Upper lobe of left lung (tissue), 6 donors: ENCODE results near the gene MYO6. TPM values are rescaled to one million over a fixed set of nuclear protein-coding genes. Genes with fewer than 3 reads are reported as not detected.

Source experiments
- ATAC-seq, 2 donors: fragments of 200-7000 bp; cut with Tn5 transposase; one replicate each; pipeline ENCODE4 v1.9.1; 2022; ENCODE audit warnings: mild to moderate bottlenecking in 2 of 2, moderate library complexity in 2 of 2; ENCODE audit not compliant: low FRiP score in 2 of 2
- DNase-seq, 2 donors: peaks; one replicate each; pipeline ENCODE4 v3.0.0-alpha.2; 2019 to 2020
- H3K27ac ChIP-seq, 4 donors: fragments of 200-600 bp; sonication (generic); one replicate each; pipeline ENCODE4 v1.5.1; 2016 to 2019
- H3K27me3 ChIP-seq, 4 donors: fragments of 200-600 bp; sonication (generic); one replicate each; pipeline ENCODE4 v1.5.1; 2017 to 2019
- H3K36me3 ChIP-seq, 4 donors: fragments of 200-600 bp; sonication (generic); one replicate each; pipeline ENCODE4 v1.5.1; 2016 to 2019
- H3K4me1 ChIP-seq, 4 donors: fragments of 200-600 bp; sonication (generic); one replicate each; pipeline ENCODE4 v1.5.1; 2018 to 2019
- H3K4me3 ChIP-seq, 4 donors: fragments of 200-600 bp; sonication (generic); one replicate each; pipeline ENCODE4 v1.5.1; 2017 to 2019; ENCODE audit warnings: mild to moderate bottlenecking in 2 of 4, moderate library complexity in 1 of 4
- H3K9me3 ChIP-seq, 4 donors: fragments of 200-600 bp; sonication (generic); one replicate each; pipeline ENCODE4 v1.5.1; 2018 to 2019
- CTCF ChIP-seq, 6 experiments: fragments of 450-650 bp in 4 of 6; fragments of 200-600 bp in 2 of 6; sonication (generic) in 2 of 6; IDR thresholded peaks; one replicate each; pipeline ENCODE4 v1.5.1; 2016 to 2019; ENCODE audit warnings: antibody characterized with exemption in 6 of 6
- EP300 ChIP-seq, 4 donors: sonication (generic); formaldehyde crosslinking; IDR thresholded peaks; one replicate each; pipeline ENCODE4 v1.5.1; 2017; ENCODE audit warnings: antibody characterized with exemption in 4 of 4, control low read depth in 2 of 4
- POLR2A ChIP-seq, 4 donors: fragments of 450-650 bp; IDR thresholded peaks; one replicate each; pipeline ENCODE4 v1.5.1; 2016 to 2017; ENCODE audit warnings: antibody characterized with exemption in 4 of 4, mild to moderate bottlenecking in 2 of 4
- POLR2AphosphoS5 ChIP-seq, 2 donors: sonication (generic); formaldehyde crosslinking; IDR thresholded peaks; one replicate each; pipeline ENCODE4 v1.5.1; 2017; ENCODE audit warnings: antibody characterized with exemption in 2 of 2
- WGBS, 2 donors: methylation state at CpG; one replicate each; pipeline ENCODE4 v1.1.5; 2017 to 2018; 5-methylcytosine and 5-hydroxymethylcytosine counted together
- total RNA-seq, 6 donors: library from RNA; depleted of rRNA in 4 of 6; stranded (reverse); fragments of >200 nt in 4 of 6; gene quantifications; one replicate each; pipeline versions ENCODE4 v1.1.0 to v1.2.1, GENCODE V29; 2016 to 2021
- donor health status: DM: no; HTN: no; CAD: no; lungs with moderate emphysema.
- donor health status: DM: no; HTN: yes; CAD: no; lungs with severe emphysema.

The MYO6 gene
- total RNA-seq, 6 donors from 2014 or later = 49.0 to 94.3 (median 80.4) TPM

GRCh38 chr6:75830959-75831885, 82.2 kb downstream of the MYO6 start:
- peaks cover 0 to 4% (median 0%) of the 10 kb centered on the region in 4 donors for H3K4me1 ChIP-seq
- no peaks in the 10 kb centered on the region for H3K27me3 ChIP-seq
- no peak for DNase-seq
- no peak for TF ChIP-seq CTCF (IDR thresholded peaks at IDR 0.05)
- H3K27ac ChIP-seq = no peak overlapping the region
- H3K36me3 ChIP-seq = peaks cover 0 to 28% (median 5%) of the 10 kb centered on the region in 4 donors
- 73 to 82% methylated on average over 12 of the region's 12 CpGs for WGBS, 2 donors
- no peaks in the 10 kb centered on the region for H3K9me3 ChIP-seq
- no peak for ATAC-seq
- H3K4me3 ChIP-seq = no peak overlapping the region

- TF ChIP-seq POLR2A (IDR thresholded peaks at IDR 0.05) (no peak), CTCF (IDR thresholded peaks at IDR 0.05) (no peak), EP300 (IDR thresholded peaks at IDR 0.05) (no peak), POLR2AphosphoS5 (IDR thresholded peaks at IDR 0.05) (no peak)
- no peaks in the 10 kb centered on the region for H3K27me3 ChIP-seq
- peaks cover 0 to 38% (median 5%) of the 10 kb centered on the region in 4 donors for H3K36me3 ChIP-seq
- H3K9me3 ChIP-seq = no peaks in the 10 kb centered on the region
- peaks cover 0 to 4% (median 0%) of the 10 kb centered on the region in 4 donors for H3K4me1 ChIP-seq
- DNase-seq (no peak), ATAC-seq (no peak)
- H3K27ac ChIP-seq = no peak overlapping the region
- H3K4me3 ChIP-seq = no peak overlapping the region
Measured at GRCh38 chr6:75834447-75834846, 85.4 kb downstream of the MYO6 start.

- H3K27me3 ChIP-seq = no peaks in the 10 kb centered on the region
- ATAC-seq = no peak
- no peak for TF ChIP-seq EP300 (IDR thresholded peaks at IDR 0.05)
- no peak for TF ChIP-seq POLR2A (IDR thresholded peaks at IDR 0.05)
- TF ChIP-seq CTCF (IDR thresholded peaks at IDR 0.05) = no peak
- TF ChIP-seq POLR2AphosphoS5 (IDR thresholded peaks at IDR 0.05) = no peak
- H3K4me1 ChIP-seq = peaks cover 0 to 16% (median 5%) of the 10 kb centered on the region in 4 donors
- DNase-seq = no peak
- WGBS, 2 donors = 79 to 83% methylated on average over 4 of the region's 4 CpGs
- H3K9me3 ChIP-seq = no peaks in the 10 kb centered on the region
- peak overlapping the region in 1 of 4 donors; percentile 38 for H3K27ac ChIP-seq
- peaks cover 0 to 23% (median 7%) of the 10 kb centered on the region in 4 donors for H3K36me3 ChIP-seq
- H3K4me3 ChIP-seq = no peak overlapping the region
Measured at GRCh38 chr6:75842191-75842590, 93.2 kb downstream of the MYO6 start.

- peak overlapping the region in 2 of 4 donors; percentile 0 to 38 for H3K27ac ChIP-seq
- no peaks in the 10 kb centered on the region for H3K27me3 ChIP-seq
- peaks cover 0 to 21% (median 7%) of the 10 kb centered on the region in 4 donors for H3K36me3 ChIP-seq
- no peak for TF ChIP-seq EP300 (IDR thresholded peaks at IDR 0.05)
- TF ChIP-seq POLR2AphosphoS5 (IDR thresholded peaks at IDR 0.05) = no peak
- no peak for TF ChIP-seq CTCF (IDR thresholded peaks at IDR 0.05)
- TF ChIP-seq POLR2A (IDR thresholded peaks at IDR 0.05) = no peak
- no peak for ATAC-seq
- no peaks in the 10 kb centered on the region for H3K9me3 ChIP-seq
- DNase-seq = no peak
- peaks cover 0 to 16% (median 5%) of the 10 kb centered on the region in 4 donors for H3K4me1 ChIP-seq
- 50 to 54% methylated on average over 2 of the region's 2 CpGs for WGBS, 2 donors
- no peak overlapping the region for H3K4me3 ChIP-seq
Measured at GRCh38 chr6:75842732-75843131, 93.7 kb downstream of the MYO6 start.
